ENCODE data around the gene COL7A1. TPM values are rescaled to one million over a fixed set of nuclear protein-coding genes. Genes with fewer than 3 reads are reported as not detected.

COL7A1 gene
- total and polyA plus RNA-seq, 2 experiments from 2014 or later, result 4.0 to 7.9 TPM

- H3K4me3 Mint-ChIP-seq, result no peak overlapping the region
- DNase-seq (ENCODE audit: low spot score) (no peak), ATAC-seq (no peak)
- Histone ChIP-seq H3K27me3 (ENCODE audit: insufficient read depth) (no peaks in the 10 kb centered on the region), H3K79me2 (replicated peaks; ENCODE audit: insufficient read depth) (no peaks in the 10 kb centered on the region), H3K4me3 (no peak overlapping the region), H3K9me2 (ENCODE audit: insufficient read depth) (no peaks in the 10 kb centered on the region), H2AFZ (no peak overlapping the region), H4K20me1 (replicated peaks; ENCODE audit: insufficient read depth) (no peaks in the 10 kb centered on the region), H3K4me2 (no peak overlapping the region), H3K27ac (ENCODE audit: low read depth) (no peak overlapping the region), H3K36me3 (ENCODE audit: insufficient read depth) (no peaks in the 10 kb centered on the region), H3K4me1 (ENCODE audit: insufficient read depth) (peaks cover 8% of the 10 kb centered on the region), H3F3A (replicated peaks; ENCODE audit: low read depth) (no peaks in the 10 kb centered on the region)
- H3K4me1 Mint-ChIP-seq, result peaks cover 2% of the 10 kb centered on the region
- H3K27me3 Mint-ChIP-seq (ENCODE audit: insufficient read depth, low read depth, poor library complexity), result peaks cover 2% of the 10 kb centered on the region
- no peak for TF ChIP-seq ETS1 (IDR thresholded peaks at IDR 0.05)
- TF ChIP-seq NANOG (IDR thresholded peaks at IDR 0.05; ENCODE audit: borderline replicate concordance), result no peak
- TF ChIP-seq EZH2 (IDR thresholded peaks at IDR 0.05; ENCODE audit: low read depth, unreplicated experiment), result no peak
- no peak for TF ChIP-seq ZNF114 (CRISPR knock-in tag; IDR thresholded peaks at IDR 0.05)
- TF ChIP-seq EZH2phosphoT487 (IDR thresholded peaks at IDR 0.05; ENCODE audit: unreplicated experiment), result no peak
- no peak for TF ChIP-seq CTCF (conservative IDR thresholded peaks at IDR 0.05; ENCODE audit: low read depth in 2 of 2)
- no peak for TF ChIP-seq REST (IDR thresholded peaks at IDR 0.05; ENCODE audit: unreplicated experiment)
- no peak for TF ChIP-seq ZNF331 (CRISPR knock-in tag; IDR thresholded peaks at IDR 0.05; ENCODE audit: low read depth)
- no peak for TF ChIP-seq ZNF462 (CRISPR knock-in tag; IDR thresholded peaks at IDR 0.05)
- no peak for TF ChIP-seq STAT1 (IDR thresholded peaks at IDR 0.05; ENCODE audit: unreplicated experiment)
- no peak for TF ChIP-seq POLR2AphosphoS5 (IDR thresholded peaks at IDR 0.05; ENCODE audit: low read depth)
- no peak for TF ChIP-seq JUNB (IDR thresholded peaks at IDR 0.05; ENCODE audit: unreplicated experiment)
- TF ChIP-seq CREB1 (CRISPR knock-in tag; IDR thresholded peaks at IDR 0.05; ENCODE audit: low read depth), result no peak
- no peaks in the 10 kb centered on the region for H3K9me3 Mint-ChIP-seq
- H3K27ac Mint-ChIP-seq, result no peak overlapping the region
- H3K36me3 Mint-ChIP-seq (ENCODE audit: low read depth), result no peaks in the 10 kb centered on the region; the same call in 2 of the 3 replicates
Observed at GRCh38 chr3:48514431-48515227, 80.5 kb downstream of the COL7A1 start.
